ENCODE results near the gene SLC7A6OS. TPM values are rescaled to one million over a fixed set of nuclear protein-coding genes. Genes with fewer than 3 reads are reported as not detected.

SLC7A6OS gene
- total and polyA plus RNA-seq, 10 of the 15 experiments (the other 5 are each of a cell fraction or from before 2014, with no cell fraction given), result 2.9 to 27.4 (median 16.9) TPM

GRCh38 chr16:68257251-68257905 is 53.4 kb downstream of the SLC7A6OS start (continued):
- peak in 1 of 2 experiments; percentile 59; a peak in 1 of 4 replicates for TF ChIP-seq SRF (IDR thresholded peaks at IDR 0.05; ENCODE audit: low read depth in 2 of 2, low read length in 2 of 2)
- TF ChIP-seq, protein P1, sequence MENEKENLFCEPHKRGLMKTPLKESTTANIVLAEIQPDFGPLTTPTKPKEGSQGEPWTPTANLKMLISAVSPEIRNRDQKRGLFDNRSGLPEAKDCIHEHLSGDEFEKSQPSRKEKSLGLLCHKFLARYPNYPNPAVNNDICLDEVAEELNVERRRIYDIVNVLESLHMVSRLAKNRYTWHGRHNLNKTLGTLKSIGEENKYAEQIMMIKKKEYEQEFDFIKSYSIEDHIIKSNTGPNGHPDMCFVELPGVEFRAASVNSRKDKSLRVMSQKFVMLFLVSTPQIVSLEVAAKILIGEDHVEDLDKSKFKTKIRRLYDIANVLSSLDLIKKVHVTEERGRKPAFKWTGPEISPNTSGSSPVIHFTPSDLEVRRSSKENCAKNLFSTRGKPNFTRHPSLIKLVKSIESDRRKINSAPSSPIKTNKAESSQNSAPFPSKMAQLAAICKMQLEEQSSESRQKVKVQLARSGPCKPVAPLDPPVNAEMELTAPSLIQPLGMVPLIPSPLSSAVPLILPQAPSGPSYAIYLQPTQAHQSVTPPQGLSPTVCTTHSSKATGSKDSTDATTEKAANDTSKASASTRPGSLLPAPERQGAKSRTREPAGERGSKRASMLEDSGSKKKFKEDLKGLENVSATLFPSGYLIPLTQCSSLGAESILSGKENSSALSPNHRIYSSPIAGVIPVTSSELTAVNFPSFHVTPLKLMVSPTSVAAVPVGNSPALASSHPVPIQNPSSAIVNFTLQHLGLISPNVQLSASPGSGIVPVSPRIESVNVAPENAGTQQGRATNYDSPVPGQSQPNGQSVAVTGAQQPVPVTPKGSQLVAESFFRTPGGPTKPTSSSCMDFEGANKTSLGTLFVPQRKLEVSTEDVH (IDR thresholded peaks at IDR 0.05; ENCODE audit: low read depth, partially characterized antibody), result no peak
- TF ChIP-seq USF2 (IDR thresholded peaks at IDR 0.05; ENCODE audit: borderline replicate concordance, low read depth, low read length), result no peak
- no peak for TF ChIP-seq TCF7 (IDR thresholded peaks at IDR 0.05; ENCODE audit: borderline replicate concordance)
- TF ChIP-seq KDM1A (IDR thresholded peaks at IDR 0.05; ENCODE audit: borderline replicate concordance), result no peak
- TF ChIP-seq EP300 (IDR thresholded peaks at IDR 0.05; ENCODE audit: borderline replicate concordance in 1 of 2, control insufficient read depth in 1 of 2, low read depth in 2 of 2, low read length in 2 of 2), result no peak
- no peak for TF ChIP-seq TARDBP (IDR thresholded peaks at IDR 0.05; ENCODE audit: borderline replicate concordance)
- TF ChIP-seq ATF7 (IDR thresholded peaks at IDR 0.05; ENCODE audit: low read depth), result no peak
- TF ChIP-seq EED (IDR thresholded peaks at IDR 0.05; ENCODE audit: low read depth), result peak; percentile 44; the same call in 1 of the 2 replicates
- TF ChIP-seq MTA2 (IDR thresholded peaks at IDR 0.05; ENCODE audit: low read depth), result no peak
- no peak for TF ChIP-seq SMARCA5 (IDR thresholded peaks at IDR 0.05)
- no peak for TF ChIP-seq IRF3 (IDR thresholded peaks at IDR 0.05)
- TF ChIP-seq ESRRA (IDR thresholded peaks at IDR 0.05; ENCODE audit: low read length), result no peak
- no peak for TF ChIP-seq POLR2AphosphoS2 (IDR thresholded peaks at IDR 0.05; ENCODE audit: low read depth, low read length)
- peak; percentile 66; the same call in 1 of the 2 replicates for TF ChIP-seq TCF3 (IDR thresholded peaks at IDR 0.05; ENCODE audit: borderline replicate concordance, insufficient read depth, low read depth, low read length)
- no peak for TF ChIP-seq YY1 (IDR thresholded peaks at IDR 0.05; ENCODE audit: low read depth, low read length)
- TF ChIP-seq GATAD2B (conservative IDR thresholded peaks at IDR 0.05; ENCODE audit: low read depth), result no peak
- no peak; a peak in 1 of 4 replicates for TF ChIP-seq IKZF2 (IDR thresholded peaks at IDR 0.05)
- TF ChIP-seq IKZF1 (conservative IDR thresholded peaks at IDR 0.05), result peak; percentile 36; the same call in 1 of the 2 replicates
- TF ChIP-seq SREBF2 (IDR thresholded peaks at IDR 0.05; ENCODE audit: low read length), result no peak
